Activated CD4-positive, alpha-beta T cell treated with anti-CD3 and anti-CD28 coated beads, Interleukin-2, amount 10 ng/mL, durations not matched to agents 24 days and 14 days (primary cell): Measurements from ENCODE around the gene ANKRD17. TPM values are rescaled to one million over a fixed set of nuclear protein-coding genes. Genes with fewer than 3 reads are reported as not detected.

Experiments
- DNase-seq: peaks from one replicate; pipeline ENCODE4 v3.0.0; 2022
- H3K27ac Mint-ChIP-seq: one replicate; pipeline ENCODE4 v1.8.0; 2022; ENCODE audit warnings: mild to moderate bottlenecking, mixed read lengths
- H3K27me3 Mint-ChIP-seq: one replicate; pipeline ENCODE4 v1.8.0; 2022; ENCODE audit warnings: mixed read lengths
- H3K36me3 Mint-ChIP-seq: one replicate; pipeline ENCODE4 v1.8.0; 2022; ENCODE audit warnings: low read depth, mild to moderate bottlenecking, mixed read lengths
- H3K4me1 Mint-ChIP-seq: one replicate; pipeline ENCODE4 v1.8.0; 2021; ENCODE audit warnings: mixed read lengths
- H3K4me3 Mint-ChIP-seq: one replicate; pipeline ENCODE4 v1.8.0; 2022; ENCODE audit warnings: mild to moderate bottlenecking, moderate library complexity, mixed read lengths
- H3K9me3 Mint-ChIP-seq: one replicate; pipeline ENCODE4 v1.8.0; 2021; ENCODE audit warnings: mixed read lengths
- intact Hi-C: fragments of 100-400 bp; cut with micrococcal nuclease; formaldehyde crosslinking; loops from one replicate; pipeline ENCODE4 v1.15.1; 2023
- total RNA-seq: library from RNA; stranded (reverse); gene quantifications from 2 replicates; pipeline ENCODE4 v1.2.3, GENCODE V29; 2022

The ANKRD17 gene
- total RNA-seq, 1 donor from 2014 or later = 76.5 TPM

DNA sequence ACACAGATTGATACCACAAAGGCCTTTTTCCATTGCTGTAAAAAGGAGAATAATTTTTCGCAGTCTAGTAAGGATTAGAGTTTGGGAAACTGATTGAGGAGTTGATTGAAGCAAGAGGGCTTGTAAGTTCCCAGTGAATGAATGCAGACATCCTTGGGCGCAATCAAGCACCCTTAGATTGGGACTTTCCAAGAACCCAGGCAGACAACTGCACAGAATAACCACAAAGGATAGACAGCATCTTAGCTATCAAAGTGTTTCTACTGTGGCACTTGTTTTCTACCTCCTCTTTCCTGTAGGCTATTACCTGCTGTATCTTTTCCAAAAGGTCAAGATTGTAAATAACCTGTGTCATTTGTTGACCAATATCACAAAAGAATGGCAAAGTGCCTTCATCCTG lies 191.7 kb downstream of the ANKRD17 start:
- intact Hi-C loops = loop anchor here (10.0 kb wide), 1 partner anchor 1088 kb away; the partner anchor contains the start of gene MTHFD2L
- Mint-ChIP-seq H3K4me1 (peaks cover 40% of the 10 kb centered on the region), H3K4me3 (peak overlapping the region; percentile 61), H3K27ac (peak overlapping the region; percentile 90), H3K9me3 (no peaks in the 10 kb centered on the region), H3K27me3 (no peaks in the 10 kb centered on the region), H3K36me3 (peaks cover 37% of the 10 kb centered on the region)
- peak; percentile 81 for DNase-seq

- peaks cover 40% of the 10 kb centered on the region for H3K4me1 Mint-ChIP-seq
- H3K27me3 Mint-ChIP-seq = no peaks in the 10 kb centered on the region
- peak overlapping the region; percentile 62 for H3K4me3 Mint-ChIP-seq
- no peaks in the 10 kb centered on the region for H3K9me3 Mint-ChIP-seq
- H3K36me3 Mint-ChIP-seq = peaks cover 41% of the 10 kb centered on the region
- intact Hi-C loops = loop anchor here (10.0 kb wide), 1 partner anchor 1088 kb away; the partner anchor contains the start of gene MTHFD2L
- DNase-seq = peak; percentile 55
- peak overlapping the region; percentile 83 for H3K27ac Mint-ChIP-seq
Observed at GRCh38 chr4:73066445-73066844, 192.2 kb downstream of the ANKRD17 start.

GRCh38 chr4:73064536-73064935 lies 194.1 kb downstream of the ANKRD17 start:
- H3K4me1 Mint-ChIP-seq = peaks cover 33% of the 10 kb centered on the region
- H3K36me3 Mint-ChIP-seq = peaks cover 44% of the 10 kb centered on the region
- no peaks in the 10 kb centered on the region for H3K27me3 Mint-ChIP-seq
- no peak overlapping the region for H3K4me3 Mint-ChIP-seq
- peak; percentile 17 for DNase-seq
- intact Hi-C loops = loop anchor here (10.0 kb wide), 1 partner anchor 1090 kb away; the partner anchor contains the start of gene MTHFD2L
- H3K27ac Mint-ChIP-seq = no peak overlapping the region
- no peaks in the 10 kb centered on the region for H3K9me3 Mint-ChIP-seq

- Mint-ChIP-seq H3K9me3 (no peaks in the 10 kb centered on the region), H3K27ac (peak overlapping the region; percentile 49), H3K27me3 (no peaks in the 10 kb centered on the region), H3K36me3 (peaks cover 47% of the 10 kb centered on the region), H3K4me1 (peaks cover 10% of the 10 kb centered on the region), H3K4me3 (no peak overlapping the region)
- intact Hi-C loops = loop anchor here (1.0 kb wide), 1 partner anchor 13 kb away; no protein-coding TSS in a partner anchor
- DNase-seq = peak; percentile 34
Observed at GRCh38 chr4:73055241-73055897, 203.2 kb downstream of the ANKRD17 start.

DNA sequence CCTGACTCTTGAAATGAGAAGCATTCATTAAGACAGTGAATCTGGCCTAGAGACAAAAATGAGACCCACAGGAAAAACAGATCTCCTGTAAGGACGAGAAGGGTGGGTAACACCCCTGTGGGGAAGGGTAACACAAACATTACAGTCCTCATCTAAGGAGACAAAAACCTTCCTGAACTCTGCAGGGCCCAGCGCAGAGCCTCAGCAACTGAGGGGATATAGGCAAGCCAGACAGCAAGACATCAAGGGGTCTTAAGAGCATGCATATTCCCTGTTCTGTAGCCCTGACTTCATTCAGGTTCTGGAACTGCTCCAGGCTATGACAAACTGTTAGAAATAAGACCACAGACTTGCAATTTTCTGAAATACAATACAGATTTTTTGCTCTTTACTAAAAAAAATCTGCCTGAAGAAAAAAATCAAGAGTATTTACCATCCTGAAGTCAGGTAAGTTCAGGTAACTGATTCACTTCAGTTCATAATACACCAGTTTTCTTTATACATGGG lies 204.6 kb downstream of the ANKRD17 start:
- no peak overlapping the region for H3K4me3 Mint-ChIP-seq
- H3K27ac Mint-ChIP-seq = no peak overlapping the region
- H3K9me3 Mint-ChIP-seq = no peaks in the 10 kb centered on the region
- peaks cover 37% of the 10 kb centered on the region for H3K36me3 Mint-ChIP-seq
- peaks cover 10% of the 10 kb centered on the region for H3K4me1 Mint-ChIP-seq
- intact Hi-C loops = no loop called here
- no peak for DNase-seq
- H3K27me3 Mint-ChIP-seq = no peaks in the 10 kb centered on the region

GRCh38 chr4:73053076-73053475 lies 205.5 kb downstream of the ANKRD17 start:
- Mint-ChIP-seq H3K27ac (no peak overlapping the region), H3K4me3 (no peak overlapping the region), H3K4me1 (peaks cover 10% of the 10 kb centered on the region), H3K27me3 (no peaks in the 10 kb centered on the region), H3K9me3 (no peaks in the 10 kb centered on the region), H3K36me3 (peaks cover 29% of the 10 kb centered on the region)
- DNase-seq = no peak
- intact Hi-C loops = no loop called here

DNA sequence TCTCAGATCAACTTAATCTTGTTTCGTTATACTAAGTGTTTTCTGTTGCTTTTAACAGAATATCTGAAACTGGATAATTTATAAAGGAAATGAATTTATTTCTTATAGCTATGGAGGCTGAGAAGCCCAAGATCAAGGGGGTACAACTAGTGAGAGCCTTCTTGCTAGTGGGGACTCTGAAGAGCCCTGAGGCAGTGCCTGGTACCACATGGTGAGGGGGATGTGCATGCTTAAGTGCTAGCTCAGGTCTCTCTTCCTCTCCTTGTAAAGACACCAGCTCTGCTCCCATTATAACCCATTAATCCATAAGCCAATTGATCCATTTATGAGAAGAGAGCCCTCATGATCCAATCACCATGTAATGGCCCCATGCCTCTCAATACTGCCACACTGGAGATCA lies 207.0 kb downstream of the ANKRD17 start:
- no peaks in the 10 kb centered on the region for H3K9me3 Mint-ChIP-seq
- no peaks in the 10 kb centered on the region for H3K27me3 Mint-ChIP-seq
- H3K4me1 Mint-ChIP-seq = peaks cover 10% of the 10 kb centered on the region
- H3K27ac Mint-ChIP-seq = no peak overlapping the region
- no peak overlapping the region for H3K4me3 Mint-ChIP-seq
- intact Hi-C loops = no loop called here
- no peak for DNase-seq
- H3K36me3 Mint-ChIP-seq = peaks cover 23% of the 10 kb centered on the region

GRCh38 chr4:73045879-73046278 lies 212.7 kb downstream of the ANKRD17 start:
- intact Hi-C loops = no loop called here
- no peaks in the 10 kb centered on the region for H3K36me3 Mint-ChIP-seq
- DNase-seq = no peak
- H3K4me1 Mint-ChIP-seq = no peaks in the 10 kb centered on the region
- H3K9me3 Mint-ChIP-seq = peaks cover 2% of the 10 kb centered on the region
- H3K4me3 Mint-ChIP-seq = no peak overlapping the region
- H3K27ac Mint-ChIP-seq = no peak overlapping the region
- H3K27me3 Mint-ChIP-seq = no peaks in the 10 kb centered on the region

GRCh38 chr4:73037057-73037456 lies 221.5 kb downstream of the ANKRD17 start:
- Mint-ChIP-seq H3K36me3 (no peaks in the 10 kb centered on the region), H3K27me3 (peaks cover 3% of the 10 kb centered on the region), H3K4me1 (peaks cover 8% of the 10 kb centered on the region), H3K27ac (no peak overlapping the region), H3K4me3 (no peak overlapping the region), H3K9me3 (peaks cover 3% of the 10 kb centered on the region)
- DNase-seq = no peak
- intact Hi-C loops = no loop called here

DNA sequence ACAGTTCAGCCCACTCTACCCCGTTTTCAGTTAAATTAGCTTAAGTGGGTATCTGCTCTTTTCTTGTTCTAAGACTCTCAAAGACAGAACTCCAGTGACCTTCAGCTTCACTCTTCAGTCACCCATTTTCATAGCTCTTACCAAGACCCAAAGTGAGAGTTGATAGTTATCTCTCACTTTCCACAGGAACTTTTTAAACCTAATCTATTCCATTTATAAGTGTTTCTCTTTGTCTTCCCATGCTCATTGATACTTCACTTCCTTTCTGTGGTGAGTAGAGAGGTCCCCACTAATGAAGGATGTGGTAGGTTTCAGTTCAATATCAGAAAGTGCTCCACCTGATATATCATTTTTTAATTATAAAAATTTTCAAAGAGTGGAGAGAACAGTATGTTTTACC lies 222.5 kb downstream of the ANKRD17 start:
- H3K9me3 Mint-ChIP-seq = peaks cover 3% of the 10 kb centered on the region
- no peak overlapping the region for H3K27ac Mint-ChIP-seq
- H3K4me1 Mint-ChIP-seq = peaks cover 8% of the 10 kb centered on the region
- no peak overlapping the region for H3K4me3 Mint-ChIP-seq
- peaks cover 3% of the 10 kb centered on the region for H3K27me3 Mint-ChIP-seq
- intact Hi-C loops = no loop called here
- no peak for DNase-seq
- H3K36me3 Mint-ChIP-seq = no peaks in the 10 kb centered on the region

GRCh38 chr4:73034896-73035295 lies 223.7 kb downstream of the ANKRD17 start:
- intact Hi-C loops = no loop called here
- Mint-ChIP-seq H3K9me3 (peaks cover 3% of the 10 kb centered on the region), H3K4me1 (peaks cover 8% of the 10 kb centered on the region), H3K4me3 (no peak overlapping the region), H3K27me3 (peaks cover 3% of the 10 kb centered on the region), H3K27ac (no peak overlapping the region), H3K36me3 (no peaks in the 10 kb centered on the region)
- DNase-seq = no peak

DNA sequence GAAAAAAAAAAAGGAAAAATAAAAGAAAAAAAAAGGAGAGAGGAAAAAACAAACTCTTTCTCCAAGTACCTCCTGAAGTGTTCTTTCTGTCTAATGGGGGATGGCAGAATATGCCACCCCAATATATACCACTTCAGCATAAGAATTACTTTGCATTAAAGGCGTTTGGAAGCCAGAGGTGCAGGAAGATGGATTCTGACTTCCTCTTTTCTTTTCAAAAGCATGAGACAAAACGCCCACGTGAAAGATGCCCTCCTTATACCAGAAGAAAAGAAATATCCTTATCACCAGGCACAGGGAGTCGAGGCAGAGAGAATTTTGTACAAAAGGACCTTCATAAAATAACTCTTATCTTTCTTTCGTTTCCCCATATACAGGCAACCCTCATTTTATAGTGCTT lies 230.0 kb downstream of the ANKRD17 start:
- no peak for DNase-seq
- intact Hi-C loops = no loop called here
- no peak overlapping the region for H3K27ac Mint-ChIP-seq
- H3K27me3 Mint-ChIP-seq = no peaks in the 10 kb centered on the region
- H3K4me3 Mint-ChIP-seq = no peak overlapping the region
- H3K9me3 Mint-ChIP-seq = no peaks in the 10 kb centered on the region
- no peaks in the 10 kb centered on the region for H3K4me1 Mint-ChIP-seq
- no peaks in the 10 kb centered on the region for H3K36me3 Mint-ChIP-seq
